DMS53 treated with DMSO at 0.1 percent for 48 hours (cell line): ENCODE results near the gene LMTK3.

Source experiments
- DNase-seq: peaks from one replicate; lab custom pipeline; 2025; ENCODE audit not compliant: unreplicated experiment; lab: John Stamatoyannopoulos, UW

Gene LMTK3

GRCh38 chr19:48509467-48510194 lies 2.0 kb downstream of the LMTK3 start:
- no peak for DNase-seq

- DNase-seq: no peak
These were observed 2.8 kb downstream of the LMTK3 start for GRCh38 chr19:48508729-48509411.

GRCh38 chr19:48507911-48508439 lies 3.7 kb downstream of the LMTK3 start:
- no peak for DNase-seq

GRCh38 chr19:48506138-48506733 lies 5.4 kb downstream of the LMTK3 start:
- DNase-seq: no peak

GRCh38 chr19:48502350-48503018 lies 9.2 kb downstream of the LMTK3 start:
- no peak for DNase-seq

GRCh38 chr19:48501494-48502349 lies 9.9 kb downstream of the LMTK3 start:
- peak; percentile 93 for DNase-seq

- DNase-seq: no peak
These were observed 10.7 kb downstream of the LMTK3 start for GRCh38 chr19:48500830-48501493.

- no peak for DNase-seq
These were observed 12.1 kb downstream of the LMTK3 start for GRCh38 chr19:48499316-48500090.

GRCh38 chr19:48498595-48499311 lies 12.9 kb downstream of the LMTK3 start:
- DNase-seq: no peak

- no peak for DNase-seq
These were observed 13.7 kb downstream of the LMTK3 start for GRCh38 chr19:48497728-48498594.

GRCh38 chr19:48496959-48497727 lies 14.5 kb downstream of the LMTK3 start:
- DNase-seq: no peak

GRCh38 chr19:48495396-48495795 lies 16.2 kb downstream of the LMTK3 start:
- DNase-seq: no peak

- no peak for DNase-seq
These were observed 17.8 kb downstream of the LMTK3 start for GRCh38 chr19:48493718-48494401.

GRCh38 chr19:48492925-48493717 lies 18.5 kb downstream of the LMTK3 start:
- peak; percentile 92 for DNase-seq

- no peak for DNase-seq
These were observed 19.9 kb downstream of the LMTK3 start for GRCh38 chr19:48491793-48492123.
